Measurements from ENCODE around the gene NPFFR1.

DNA sequence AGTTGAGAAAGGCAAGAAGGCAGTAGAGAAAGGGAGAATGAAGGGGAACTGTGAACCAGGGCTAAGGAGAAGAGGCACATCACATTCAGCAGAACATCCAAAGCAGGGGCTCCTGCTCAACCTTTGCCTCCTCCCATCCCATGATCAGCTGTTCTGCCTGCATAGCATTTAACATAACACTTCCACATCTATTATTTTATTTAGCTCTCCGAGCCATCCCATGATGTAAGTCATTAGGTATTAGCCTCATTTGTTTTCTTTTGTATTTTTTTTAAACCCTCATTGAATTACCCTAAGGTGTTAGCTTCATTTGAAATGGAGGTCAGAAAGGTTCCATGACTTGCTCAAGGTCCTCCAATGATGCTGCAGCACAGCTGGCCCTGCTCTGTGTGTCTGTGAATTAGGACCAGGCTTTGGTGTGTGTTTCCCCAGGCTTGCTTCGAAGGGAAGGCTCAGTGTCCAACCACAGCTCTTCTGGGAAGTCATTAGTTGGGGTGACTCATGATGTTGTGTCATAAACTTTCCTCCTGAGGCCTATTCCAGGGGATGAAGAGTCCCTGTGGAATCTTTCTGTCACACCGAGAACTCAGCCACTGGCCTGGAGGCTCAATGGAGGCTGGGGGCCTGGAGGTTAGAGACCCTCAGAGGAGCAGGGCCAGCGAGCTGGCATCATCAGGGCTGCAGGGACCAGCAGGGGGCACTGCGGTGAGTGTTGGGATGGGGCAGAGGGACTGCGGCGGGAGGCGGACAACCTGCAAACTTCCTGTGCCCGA is 16.5 kb downstream of the NPFFR1 start:
- TF ChIP-seq CTCF (IDR thresholded peaks at IDR 0.05), result no peak
- no peak for TF ChIP-seq POLR2A (IDR thresholded peaks at IDR 0.05)
- TF ChIP-seq POLR2AphosphoS5 (IDR thresholded peaks at IDR 0.05), result peak in 1 of 3 donors; percentile 37

Measured in transverse colon (tissue), 4 donors.